ENCODE measurements around the gene HAL. TPM values are rescaled to one million over a fixed set of nuclear protein-coding genes. Genes with fewer than 3 reads are reported as not detected.
"Not testable (repeated sequence)": the region's sequence is repeated elsewhere in the genome, so short reads cannot be mapped to it uniquely, and the experiment has no call there.

The HAL gene
- polyA plus RNA-seq, 10 donors: 0.09 to 3.4 (median 0.24) TPM; not detected in 1

GRCh38 chr12:95978351-95978750, 17.8 kb downstream of the HAL start:
- no peak for DNase-seq

GRCh38 chr12:95977764-95978305, 18.3 kb downstream of the HAL start:
- DNase-seq: no peak

GRCh38 chr12:95976416-95976832, 19.7 kb downstream of the HAL start:
- no peak for DNase-seq

DNA sequence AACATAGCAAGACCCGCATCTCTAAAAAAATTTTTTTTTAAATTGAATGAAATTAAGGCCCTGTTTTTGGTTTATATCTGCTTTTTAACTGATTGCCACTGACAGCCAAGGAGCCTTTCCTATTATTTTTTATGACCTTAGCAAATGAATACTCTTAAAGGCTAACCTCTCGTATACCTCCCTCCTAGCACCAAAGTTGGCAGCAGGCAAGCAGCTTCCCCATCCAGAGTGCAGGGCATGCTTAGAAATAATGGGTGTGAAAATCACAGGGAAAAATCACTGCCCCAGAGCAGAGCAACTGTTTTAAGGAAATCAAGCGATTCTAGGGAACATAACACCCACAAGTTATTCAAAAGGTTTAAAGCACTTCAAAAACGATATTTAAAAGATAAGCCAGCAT, 20.7 kb downstream of the HAL start:
- no peak for DNase-seq

DNA sequence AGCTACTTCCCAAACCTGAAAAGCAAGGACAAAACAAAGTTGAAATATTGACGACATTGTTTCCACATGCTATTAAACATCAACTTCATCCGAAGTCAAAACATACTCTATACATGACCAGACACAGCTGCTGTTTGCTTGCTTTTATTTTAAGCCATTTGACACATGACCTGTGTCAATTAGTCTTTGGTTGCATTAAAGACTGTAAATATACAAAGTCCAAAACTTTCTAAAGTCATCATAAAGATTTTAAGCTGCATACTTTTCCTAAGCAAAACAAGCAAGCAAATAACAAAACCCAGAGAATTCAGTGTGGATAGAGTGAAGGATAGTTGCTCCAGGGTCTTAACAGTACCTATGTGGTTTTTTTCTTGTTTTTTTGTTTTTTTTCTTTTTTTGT, 21.8 kb downstream of the HAL start:
- no peak for DNase-seq

GRCh38 chr12:95972832-95973456, 23.2 kb downstream of the HAL start:
- DNase-seq: no peak

GRCh38 chr12:95970905-95971304, 25.2 kb downstream of the HAL start:
- no peak for DNase-seq

DNA sequence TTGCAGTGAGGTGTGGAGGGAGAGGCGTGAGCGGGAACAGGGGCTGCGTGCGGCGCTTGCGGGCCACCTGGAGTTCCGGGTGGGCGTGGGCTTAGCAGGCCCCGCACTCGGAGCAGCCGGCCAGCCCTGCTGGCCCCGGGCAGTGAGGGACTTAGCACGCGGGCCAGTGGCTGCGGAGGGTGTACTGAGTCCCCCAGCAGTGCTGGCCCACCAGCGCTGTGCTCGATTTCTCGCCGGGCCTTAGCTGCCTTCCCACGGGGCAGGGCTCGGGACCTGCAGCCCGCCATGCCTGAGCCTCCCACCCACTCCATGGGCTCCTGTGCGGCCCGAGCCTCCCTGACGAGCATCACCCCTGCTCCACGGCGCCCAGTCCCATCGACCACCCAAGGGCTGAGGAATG, 27.0 kb downstream of the HAL start:
- not testable (repeated sequence) for DNase-seq

GRCh38 chr12:95967301-95967700, 28.8 kb downstream of the HAL start:
- no peak for DNase-seq

DNA sequence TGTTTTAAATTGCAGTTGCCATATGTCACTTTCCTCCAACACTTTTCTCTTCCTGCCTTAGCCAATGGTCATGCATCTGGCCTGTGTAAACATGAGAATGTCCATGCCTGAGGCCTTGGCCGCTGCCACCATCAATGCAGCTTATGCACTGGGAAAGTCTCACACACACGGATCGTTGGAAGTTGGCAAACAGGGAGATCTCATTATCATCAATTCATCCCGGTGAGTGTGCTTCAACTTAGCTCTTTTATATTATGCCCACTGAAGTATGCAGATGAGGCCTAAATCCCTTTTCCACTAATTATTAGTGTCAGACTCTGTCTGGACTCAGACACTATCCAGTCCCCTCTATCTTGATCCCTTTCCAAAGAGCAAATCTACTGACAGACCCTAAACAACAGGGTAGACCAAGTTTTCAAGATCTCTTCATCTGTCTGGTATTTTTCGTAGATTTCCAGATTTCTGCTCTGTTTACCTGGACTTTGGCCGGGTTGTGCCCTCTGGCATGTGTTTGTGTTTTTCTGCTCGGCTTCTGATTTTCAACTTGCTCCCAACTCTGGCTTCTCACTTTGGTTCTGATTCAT, 29.8 kb downstream of the HAL start:
- DNase-seq: no peak

DNA sequence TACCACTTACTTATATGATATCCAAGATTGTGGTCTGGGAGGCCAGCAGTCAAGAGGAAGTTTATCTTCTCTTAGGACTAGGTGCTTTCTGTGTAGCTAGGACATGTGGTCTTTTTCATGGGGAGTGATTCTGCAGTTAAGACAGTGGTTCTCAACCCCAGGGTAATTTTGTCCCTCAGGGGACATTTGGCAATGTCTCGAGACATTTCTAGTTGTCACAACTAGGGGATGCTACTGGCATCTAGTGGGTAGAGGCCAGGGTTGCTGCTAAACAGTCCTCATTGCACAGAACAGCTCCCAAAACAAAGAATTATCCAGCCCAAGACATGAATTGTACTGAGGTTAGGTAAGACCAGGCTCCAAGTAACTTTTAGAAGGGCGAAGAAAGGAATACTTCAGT, 33.0 kb downstream of the HAL start:
- DNase-seq: no peak

DNA sequence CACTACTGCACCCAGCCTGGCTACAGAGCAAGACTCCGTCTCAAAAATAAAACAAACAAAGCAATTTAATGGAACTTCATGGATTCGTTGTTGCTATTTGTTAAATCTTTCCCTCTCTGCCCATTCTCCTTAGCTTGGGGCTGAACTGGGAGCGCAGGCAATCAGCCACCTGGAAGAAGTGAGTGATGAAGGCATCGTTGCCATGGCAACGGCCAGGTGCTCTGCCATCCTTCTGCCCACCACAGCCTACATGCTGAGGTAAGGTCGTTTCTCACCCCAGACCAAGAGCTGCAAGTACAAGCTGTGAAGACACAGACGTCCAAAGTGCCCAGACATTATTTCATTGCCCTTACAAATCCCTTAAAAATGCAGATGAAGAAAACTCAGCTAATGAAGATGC, 33.9 kb downstream of the HAL start:
- DNase-seq: no peak

DNA sequence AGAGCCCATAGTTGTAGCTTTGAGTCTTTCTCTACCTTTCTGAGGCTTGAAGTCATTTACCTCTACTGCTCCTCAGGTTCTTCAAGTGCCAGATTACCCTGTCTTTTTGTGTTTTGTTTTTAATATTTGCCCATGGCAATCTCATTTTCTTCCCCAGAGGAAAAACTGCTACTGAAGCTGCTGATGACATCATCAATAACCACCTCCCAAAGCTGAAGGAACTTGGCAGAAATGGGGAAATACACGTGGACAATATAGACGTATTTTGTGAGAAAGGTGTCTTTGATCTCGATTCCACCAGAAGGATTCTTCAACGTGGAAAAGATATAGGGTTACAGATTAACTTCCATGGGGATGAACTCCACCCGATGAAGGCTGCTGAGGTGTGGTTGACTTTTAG, 35.9 kb downstream of the HAL start:
- no peak for DNase-seq

DNA sequence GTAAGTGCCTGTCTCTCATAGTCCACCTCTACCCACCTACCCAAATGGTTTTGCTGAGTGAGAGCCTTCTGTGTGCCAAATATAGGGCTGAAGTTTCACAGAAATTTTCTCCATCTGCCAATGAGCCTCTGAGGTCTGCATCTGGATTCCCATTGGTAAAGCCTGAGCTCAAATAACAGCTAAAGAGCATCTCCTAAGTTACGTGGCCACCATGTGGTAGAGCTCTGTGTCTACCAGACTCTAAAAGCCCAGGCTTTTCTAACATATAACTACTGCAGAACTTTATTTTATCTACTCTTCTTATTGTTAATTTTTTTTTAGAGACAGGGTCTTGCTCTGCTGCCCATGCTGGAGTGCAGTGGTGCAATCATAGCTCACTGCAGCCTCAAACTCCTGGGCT, 37.0 kb downstream of the HAL start:
- DNase-seq: peak in 1 of 3 donors; percentile 4

GRCh38 chr12:95956557-95957145, 39.5 kb downstream of the HAL start:
- DNase-seq: no peak

DNA sequence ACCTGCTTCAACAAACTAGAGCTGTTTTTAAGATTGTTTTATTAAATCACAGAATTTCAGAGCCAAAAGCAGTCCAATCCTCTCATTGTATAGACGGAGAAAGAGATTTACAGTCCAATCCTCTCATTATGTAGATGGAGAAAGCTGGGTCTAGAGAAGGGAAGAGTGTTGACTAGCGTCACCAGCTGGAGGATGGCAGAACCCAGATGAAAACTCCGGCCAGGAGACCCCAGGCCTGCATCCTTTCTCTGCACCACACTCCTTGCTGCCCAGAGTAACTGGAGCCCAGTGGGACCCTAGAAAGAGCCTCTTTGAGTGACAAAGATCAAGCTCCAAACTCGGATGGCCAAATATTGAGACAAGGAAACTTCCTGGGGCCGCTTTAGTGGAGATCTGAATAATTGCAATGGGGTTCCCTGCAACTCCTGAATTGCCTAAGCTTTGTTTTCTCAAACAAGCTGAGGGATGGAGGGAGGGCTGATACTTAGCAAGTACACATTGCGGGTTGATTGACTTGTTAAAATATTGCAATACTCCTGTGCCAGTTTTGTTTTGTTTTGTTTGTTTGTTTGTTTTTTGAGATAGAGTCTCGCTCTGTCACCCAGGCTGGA, 40.5 kb downstream of the HAL start:
- no peak for DNase-seq

- DNase-seq: no peak
Measured at GRCh38 chr12:95953000-95953399, 43.1 kb downstream of the HAL start.

- no peak for DNase-seq
Measured at GRCh38 chr12:95951515-95951914, 44.6 kb downstream of the HAL start.

- no peak for DNase-seq
Measured at GRCh38 chr12:95949477-95950206, 46.5 kb downstream of the HAL start.

- no peak for DNase-seq
Measured at GRCh38 chr12:95944108-95944704, 51.9 kb downstream of the HAL start.

- DNase-seq: peak in 2 of 3 donors; percentile 18 to 46
Measured at GRCh38 chr12:95943330-95943842, 52.8 kb downstream of the HAL start, which contains the start of gene AMDHD1. TSS of gene AMDHD1 (plus strand) at chr12:95943331. CDS start at chr12:95943399, 68 bp downstream.
